Measurements from ENCODE around the gene AKR1C1.
"Not testable (repeated sequence)": the region's sequence is repeated elsewhere in the genome, so short reads cannot be mapped to it uniquely, and the experiment has no call there.

- TF ChIP-seq, protein P1, sequence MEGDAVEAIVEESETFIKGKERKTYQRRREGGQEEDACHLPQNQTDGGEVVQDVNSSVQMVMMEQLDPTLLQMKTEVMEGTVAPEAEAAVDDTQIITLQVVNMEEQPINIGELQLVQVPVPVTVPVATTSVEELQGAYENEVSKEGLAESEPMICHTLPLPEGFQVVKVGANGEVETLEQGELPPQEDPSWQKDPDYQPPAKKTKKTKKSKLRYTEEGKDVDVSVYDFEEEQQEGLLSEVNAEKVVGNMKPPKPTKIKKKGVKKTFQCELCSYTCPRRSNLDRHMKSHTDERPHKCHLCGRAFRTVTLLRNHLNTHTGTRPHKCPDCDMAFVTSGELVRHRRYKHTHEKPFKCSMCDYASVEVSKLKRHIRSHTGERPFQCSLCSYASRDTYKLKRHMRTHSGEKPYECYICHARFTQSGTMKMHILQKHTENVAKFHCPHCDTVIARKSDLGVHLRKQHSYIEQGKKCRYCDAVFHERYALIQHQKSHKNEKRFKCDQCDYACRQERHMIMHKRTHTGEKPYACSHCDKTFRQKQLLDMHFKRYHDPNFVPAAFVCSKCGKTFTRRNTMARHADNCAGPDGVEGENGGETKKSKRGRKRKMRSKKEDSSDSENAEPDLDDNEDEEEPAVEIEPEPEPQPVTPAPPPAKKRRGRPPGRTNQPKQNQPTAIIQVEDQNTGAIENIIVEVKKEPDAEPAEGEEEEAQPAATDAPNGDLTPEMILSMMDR (IDR thresholded peaks at IDR 0.05 in 2 of 3, conservative IDR thresholded peaks at IDR 0.05 in 1 of 3; ENCODE audit: borderline replicate concordance in 1 of 3, insufficient read depth in 1 of 3, low read depth in 2 of 3, low read length in 2 of 3), result not testable (repeated sequence)
- not testable (repeated sequence) for TF ChIP-seq ATF3 (IDR thresholded peaks at IDR 0.05); ZNF274 (IDR thresholded peaks at IDR 0.05; ENCODE audit: low read depth, low read length); YY1 (IDR thresholded peaks at IDR 0.05; ENCODE audit: extremely low read depth, insufficient replicate concordance, low read depth, low read length); EZH2 (IDR thresholded peaks at IDR 0.05)
Measured at GRCh38 chr10:4967189-4967588, 4.0 kb downstream of the AKR1C1 start.

Data from HCT116 (cell line).